ENCODE data around the gene FBXW8.

DNA sequence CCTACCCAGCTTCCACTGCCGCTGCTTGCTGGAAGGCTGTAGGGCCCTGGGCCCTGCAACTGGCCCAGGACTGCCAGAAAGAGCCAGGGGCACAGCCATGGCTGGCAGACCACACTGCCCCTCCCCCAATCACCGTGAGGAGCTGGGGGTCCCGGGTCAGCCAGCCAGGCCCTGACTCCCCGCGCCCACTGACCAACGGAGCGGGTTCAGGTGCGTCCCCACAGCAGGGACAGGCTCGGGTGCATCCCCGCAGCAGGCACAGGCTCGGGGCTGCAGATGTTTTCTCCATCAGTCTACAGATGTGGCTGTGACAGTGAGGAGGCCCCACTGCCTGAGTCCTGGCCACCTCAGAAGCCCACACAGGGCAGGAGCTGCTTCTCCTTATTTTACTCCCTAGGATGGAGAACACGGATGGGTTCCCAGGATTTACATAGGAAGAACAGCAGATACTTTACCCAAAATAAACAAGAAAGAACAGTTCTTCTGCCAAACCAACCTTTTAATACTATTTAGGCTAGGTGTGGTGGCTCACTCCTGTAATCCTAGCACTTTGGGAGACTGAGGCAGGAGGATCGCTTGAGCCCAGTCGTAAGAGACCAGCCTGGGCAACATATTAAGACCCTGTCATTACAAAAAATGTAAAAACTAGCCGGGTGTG, 127.4 kb downstream of the FBXW8 start:
- TF ChIP-seq, protein P1, sequence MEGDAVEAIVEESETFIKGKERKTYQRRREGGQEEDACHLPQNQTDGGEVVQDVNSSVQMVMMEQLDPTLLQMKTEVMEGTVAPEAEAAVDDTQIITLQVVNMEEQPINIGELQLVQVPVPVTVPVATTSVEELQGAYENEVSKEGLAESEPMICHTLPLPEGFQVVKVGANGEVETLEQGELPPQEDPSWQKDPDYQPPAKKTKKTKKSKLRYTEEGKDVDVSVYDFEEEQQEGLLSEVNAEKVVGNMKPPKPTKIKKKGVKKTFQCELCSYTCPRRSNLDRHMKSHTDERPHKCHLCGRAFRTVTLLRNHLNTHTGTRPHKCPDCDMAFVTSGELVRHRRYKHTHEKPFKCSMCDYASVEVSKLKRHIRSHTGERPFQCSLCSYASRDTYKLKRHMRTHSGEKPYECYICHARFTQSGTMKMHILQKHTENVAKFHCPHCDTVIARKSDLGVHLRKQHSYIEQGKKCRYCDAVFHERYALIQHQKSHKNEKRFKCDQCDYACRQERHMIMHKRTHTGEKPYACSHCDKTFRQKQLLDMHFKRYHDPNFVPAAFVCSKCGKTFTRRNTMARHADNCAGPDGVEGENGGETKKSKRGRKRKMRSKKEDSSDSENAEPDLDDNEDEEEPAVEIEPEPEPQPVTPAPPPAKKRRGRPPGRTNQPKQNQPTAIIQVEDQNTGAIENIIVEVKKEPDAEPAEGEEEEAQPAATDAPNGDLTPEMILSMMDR (IDR thresholded peaks at IDR 0.05 in 4 of 5, conservative IDR thresholded peaks at IDR 0.05 in 1 of 5) = no peak
- no peak for TF ChIP-seq POLR2A (IDR thresholded peaks at IDR 0.05)
